ENCODE data around the gene UNC79. TPM values are rescaled to one million over a fixed set of nuclear protein-coding genes. Genes with fewer than 3 reads are reported as not detected.

UNC79 gene
- total RNA-seq, 2 experiments from 2014 or later = not detected

GRCh38 chr14:93736378-93737014 lies 305.8 kb downstream of the UNC79 start:
- H3K27ac Mint-ChIP-seq = no peak overlapping the region
- no peaks in the 10 kb centered on the region for H3K36me3 Mint-ChIP-seq (ENCODE audit: low read depth)
- no peak overlapping the region for H3K4me3 Mint-ChIP-seq
- H3K9me3 Mint-ChIP-seq = no peaks in the 10 kb centered on the region
- no peak for DNase-seq
- H3K4me1 Mint-ChIP-seq = no peaks in the 10 kb centered on the region
- peaks cover 1% of the 10 kb centered on the region for H3K27me3 Mint-ChIP-seq
- ChIA-PET POLR2A (no interaction called here), CTCF (no interaction called here)

GRCh38 chr14:93737634-93738033 lies 306.9 kb downstream of the UNC79 start:
- no peak for DNase-seq
- ChIA-PET CTCF (no interaction called here), POLR2A (no interaction called here)
- Mint-ChIP-seq H3K27me3 (no peaks in the 10 kb centered on the region), H3K27ac (no peak overlapping the region), H3K4me1 (no peaks in the 10 kb centered on the region), H3K36me3 (ENCODE audit: low read depth) (no peaks in the 10 kb centered on the region), H3K4me3 (no peak overlapping the region), H3K9me3 (no peaks in the 10 kb centered on the region)

GRCh38 chr14:93741556-93742230 lies 311.0 kb downstream of the UNC79 start:
- H3K4me1 Mint-ChIP-seq = no peaks in the 10 kb centered on the region
- no peaks in the 10 kb centered on the region for H3K27me3 Mint-ChIP-seq
- H3K27ac Mint-ChIP-seq = no peak overlapping the region
- DNase-seq = no peak
- no peaks in the 10 kb centered on the region for H3K9me3 Mint-ChIP-seq
- H3K36me3 Mint-ChIP-seq (ENCODE audit: low read depth) = no peaks in the 10 kb centered on the region
- CTCF ChIA-PET = interaction anchor here (1.2 kb wide), 1 partner anchor 29 kb away, joined by 3 read pairs; no protein-coding TSS in a partner anchor
- no peak overlapping the region for H3K4me3 Mint-ChIP-seq
- POLR2A ChIA-PET = no interaction called here

DNA sequence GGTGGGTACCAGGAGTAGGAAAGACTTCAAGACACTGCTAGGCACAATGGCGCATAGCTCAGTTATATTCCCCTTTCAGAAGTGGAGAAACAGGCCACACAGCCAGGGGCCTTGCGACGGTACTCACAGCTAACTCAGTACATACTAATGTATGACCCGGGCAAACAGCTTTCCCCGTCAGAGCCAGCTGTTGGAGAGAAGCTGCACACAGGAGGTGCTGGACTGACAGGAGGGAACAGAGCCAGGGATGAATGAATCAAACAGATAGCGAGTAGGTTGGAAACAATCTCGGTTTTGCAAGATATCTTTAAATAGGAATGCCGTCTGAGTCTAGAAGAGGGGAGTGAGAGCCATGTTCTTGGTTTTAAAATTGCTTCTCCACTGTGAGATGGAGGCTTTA lies 312.0 kb downstream of the UNC79 start:
- Mint-ChIP-seq H3K27ac (no peak overlapping the region), H3K36me3 (ENCODE audit: low read depth) (no peaks in the 10 kb centered on the region), H3K27me3 (no peaks in the 10 kb centered on the region), H3K4me1 (no peaks in the 10 kb centered on the region), H3K4me3 (no peak overlapping the region), H3K9me3 (no peaks in the 10 kb centered on the region)
- ChIA-PET POLR2A (no interaction called here), CTCF (interaction anchor here (1.2 kb wide), 1 partner anchor 30 kb away, joined by 3 read pairs; no protein-coding TSS in a partner anchor)
- no peak for DNase-seq

DNA sequence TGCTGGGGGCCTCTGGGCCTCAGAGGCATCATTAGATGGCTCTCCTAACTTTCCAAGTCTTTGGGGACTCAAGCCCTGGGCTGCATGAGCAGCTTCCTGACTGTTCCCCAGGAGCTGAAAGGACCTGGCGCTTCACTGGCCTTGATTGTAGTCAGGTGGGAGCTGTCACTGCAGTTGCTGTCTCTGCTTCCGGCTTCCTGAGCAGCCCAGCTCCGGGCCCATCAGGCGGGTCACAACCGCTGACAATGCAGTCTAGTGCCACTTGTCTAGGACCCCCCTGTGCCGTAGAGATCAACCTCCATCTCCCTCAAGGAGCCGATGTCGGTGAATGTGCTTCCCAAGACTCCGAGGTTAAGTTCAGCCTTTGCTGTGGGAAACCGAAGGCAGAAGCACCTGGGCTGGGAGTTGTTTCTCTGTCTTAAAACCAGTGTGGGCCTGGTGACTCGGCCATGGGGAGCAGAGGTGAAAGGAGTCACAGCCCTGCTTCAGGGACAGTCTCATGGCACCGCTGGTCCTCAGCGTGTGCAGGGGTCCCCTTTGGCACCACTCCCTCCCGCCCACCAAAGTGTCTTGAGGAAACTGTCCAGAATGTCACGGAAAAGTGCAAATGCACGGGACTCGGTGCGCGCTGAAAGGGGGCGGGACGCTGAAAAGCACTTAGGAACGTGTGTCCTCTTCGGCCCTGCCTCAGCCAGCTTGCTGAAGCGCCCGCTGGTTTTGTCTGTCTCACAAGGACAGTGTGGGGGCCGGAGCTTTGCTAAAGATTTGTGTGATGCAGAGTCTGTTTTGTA lies 312.7 kb downstream of the UNC79 start:
- Mint-ChIP-seq H3K4me3 (no peak overlapping the region), H3K27ac (no peak overlapping the region), H3K36me3 (ENCODE audit: low read depth) (no peaks in the 10 kb centered on the region), H3K27me3 (no peaks in the 10 kb centered on the region), H3K4me1 (no peaks in the 10 kb centered on the region), H3K9me3 (no peaks in the 10 kb centered on the region)
- POLR2A ChIA-PET = no interaction called here
- CTCF ChIA-PET = no interaction called here
- DNase-seq = no peak

DNA sequence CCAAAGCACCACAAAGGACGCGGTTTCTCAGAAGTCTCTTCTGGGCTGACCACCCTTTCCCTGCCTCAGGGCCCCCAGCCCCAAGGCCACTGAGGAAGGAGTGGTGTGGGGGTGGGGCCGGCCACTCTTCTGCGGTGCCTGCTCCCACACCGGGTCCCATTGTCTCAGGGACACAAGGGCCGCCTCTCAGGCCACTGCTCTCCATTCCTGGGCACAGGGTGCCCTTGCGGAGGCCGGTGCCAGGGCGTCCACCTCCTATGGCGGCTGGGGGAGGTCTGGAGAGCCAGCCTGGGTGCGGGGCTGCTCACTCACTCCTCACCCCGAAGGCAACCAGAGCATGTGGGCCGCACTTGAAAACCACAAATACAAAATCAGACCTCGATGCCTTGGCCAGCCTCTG lies 313.4 kb downstream of the UNC79 start:
- no peaks in the 10 kb centered on the region for H3K27me3 Mint-ChIP-seq
- H3K4me1 Mint-ChIP-seq = no peaks in the 10 kb centered on the region
- CTCF ChIA-PET = no interaction called here
- no peaks in the 10 kb centered on the region for H3K9me3 Mint-ChIP-seq
- H3K27ac Mint-ChIP-seq = no peak overlapping the region
- no peak for DNase-seq
- no peak overlapping the region for H3K4me3 Mint-ChIP-seq
- no peaks in the 10 kb centered on the region for H3K36me3 Mint-ChIP-seq (ENCODE audit: low read depth)
- POLR2A ChIA-PET = no interaction called here

DNA sequence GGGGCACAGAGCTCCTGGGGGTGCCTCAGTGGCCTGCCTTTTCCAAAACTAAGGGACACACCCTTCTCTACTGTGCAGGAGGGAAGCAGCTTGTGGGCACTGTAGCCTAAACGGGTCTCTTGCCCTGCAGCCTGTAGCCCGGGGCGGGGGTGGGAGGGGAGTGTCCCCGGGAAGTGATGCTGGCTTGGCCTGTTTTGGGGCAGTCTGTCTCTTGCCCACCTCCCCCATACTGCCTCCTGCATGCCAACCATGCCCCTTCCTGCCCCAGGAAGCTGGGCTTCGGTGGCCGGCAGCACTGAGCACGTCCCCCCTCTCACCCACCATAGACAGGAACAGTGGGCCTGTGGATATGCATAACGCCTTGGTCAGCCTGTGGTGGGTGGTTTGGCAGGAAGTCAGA lies 314.1 kb downstream of the UNC79 start:
- POLR2A ChIA-PET = no interaction called here
- DNase-seq = no peak
- H3K36me3 Mint-ChIP-seq (ENCODE audit: low read depth) = no peaks in the 10 kb centered on the region
- CTCF ChIA-PET = no interaction called here
- no peaks in the 10 kb centered on the region for H3K4me1 Mint-ChIP-seq
- no peaks in the 10 kb centered on the region for H3K9me3 Mint-ChIP-seq
- no peak overlapping the region for H3K4me3 Mint-ChIP-seq
- H3K27ac Mint-ChIP-seq = no peak overlapping the region
- no peaks in the 10 kb centered on the region for H3K27me3 Mint-ChIP-seq

DNA sequence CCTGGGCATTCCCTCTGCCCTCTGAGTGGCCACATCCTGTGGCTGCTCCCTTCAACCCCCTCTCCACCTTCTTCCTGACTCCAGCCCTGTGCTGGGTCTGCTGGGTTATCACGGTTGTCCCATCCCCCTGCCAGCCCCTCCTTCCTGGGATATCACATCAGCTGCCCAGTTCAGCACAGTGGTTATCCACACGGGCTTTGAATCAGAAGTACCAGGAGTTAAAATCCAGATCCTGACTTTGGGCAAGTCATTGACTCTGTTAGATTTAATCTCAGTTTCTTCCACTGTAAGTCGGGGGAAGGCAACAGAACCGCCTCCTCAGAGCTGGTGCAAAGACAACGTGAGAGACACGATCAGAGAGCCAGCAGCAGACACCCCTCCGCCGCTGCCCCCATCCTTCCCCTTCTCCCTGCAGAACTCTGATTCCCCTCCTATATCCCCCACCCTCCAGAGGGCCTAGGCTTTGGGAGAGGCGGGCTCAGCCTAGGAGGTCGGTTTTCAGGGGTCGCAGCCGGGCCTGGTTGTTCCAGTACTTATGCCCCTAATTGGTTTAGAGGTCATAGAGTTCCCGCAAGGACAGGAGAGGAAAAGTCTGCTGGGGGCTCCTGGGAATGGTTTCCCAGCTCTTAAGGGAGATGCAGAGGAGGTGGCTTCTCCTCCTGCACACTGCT lies 315.0 kb downstream of the UNC79 start:
- H3K4me1 Mint-ChIP-seq = no peaks in the 10 kb centered on the region
- H3K9me3 Mint-ChIP-seq = no peaks in the 10 kb centered on the region
- ChIA-PET CTCF (no interaction called here), POLR2A (no interaction called here)
- H3K27ac Mint-ChIP-seq = no peak overlapping the region
- H3K36me3 Mint-ChIP-seq (ENCODE audit: low read depth) = no peaks in the 10 kb centered on the region
- no peak for DNase-seq
- no peaks in the 10 kb centered on the region for H3K27me3 Mint-ChIP-seq
- no peak overlapping the region for H3K4me3 Mint-ChIP-seq

GRCh38 chr14:93747102-93747501 lies 316.4 kb downstream of the UNC79 start:
- Mint-ChIP-seq H3K27ac (no peak overlapping the region), H3K9me3 (no peaks in the 10 kb centered on the region), H3K36me3 (ENCODE audit: low read depth) (no peaks in the 10 kb centered on the region), H3K4me1 (no peaks in the 10 kb centered on the region), H3K4me3 (no peak overlapping the region), H3K27me3 (no peaks in the 10 kb centered on the region)
- DNase-seq = no peak
- ChIA-PET CTCF (no interaction called here), POLR2A (no interaction called here)

DNA sequence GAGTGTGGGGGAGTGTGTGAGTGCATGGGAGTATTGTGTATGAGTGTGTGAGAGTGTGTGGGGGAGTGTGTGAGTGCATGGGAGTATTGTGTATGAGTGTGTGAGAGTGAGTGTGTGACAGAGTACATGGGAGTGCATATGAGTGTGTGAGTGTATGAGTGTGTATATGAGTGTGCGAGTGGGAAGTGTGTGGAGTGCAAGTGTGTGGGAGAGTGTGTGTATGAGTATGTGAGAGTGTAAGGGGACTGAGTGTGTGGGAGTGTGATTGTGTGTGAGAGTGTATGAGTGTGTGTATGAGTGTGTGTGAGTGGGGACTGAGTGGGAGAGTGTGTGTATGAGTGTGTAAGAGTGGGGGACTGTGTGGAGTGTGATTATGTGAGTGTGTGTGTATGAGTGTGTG lies 316.8 kb downstream of the UNC79 start:
- Mint-ChIP-seq H3K36me3 (ENCODE audit: low read depth) (no peaks in the 10 kb centered on the region), H3K4me1 (no peaks in the 10 kb centered on the region), H3K27me3 (no peaks in the 10 kb centered on the region), H3K9me3 (no peaks in the 10 kb centered on the region), H3K27ac (no peak overlapping the region), H3K4me3 (no peak overlapping the region)
- DNase-seq = no peak
- ChIA-PET POLR2A (no interaction called here), CTCF (no interaction called here)

DNA sequence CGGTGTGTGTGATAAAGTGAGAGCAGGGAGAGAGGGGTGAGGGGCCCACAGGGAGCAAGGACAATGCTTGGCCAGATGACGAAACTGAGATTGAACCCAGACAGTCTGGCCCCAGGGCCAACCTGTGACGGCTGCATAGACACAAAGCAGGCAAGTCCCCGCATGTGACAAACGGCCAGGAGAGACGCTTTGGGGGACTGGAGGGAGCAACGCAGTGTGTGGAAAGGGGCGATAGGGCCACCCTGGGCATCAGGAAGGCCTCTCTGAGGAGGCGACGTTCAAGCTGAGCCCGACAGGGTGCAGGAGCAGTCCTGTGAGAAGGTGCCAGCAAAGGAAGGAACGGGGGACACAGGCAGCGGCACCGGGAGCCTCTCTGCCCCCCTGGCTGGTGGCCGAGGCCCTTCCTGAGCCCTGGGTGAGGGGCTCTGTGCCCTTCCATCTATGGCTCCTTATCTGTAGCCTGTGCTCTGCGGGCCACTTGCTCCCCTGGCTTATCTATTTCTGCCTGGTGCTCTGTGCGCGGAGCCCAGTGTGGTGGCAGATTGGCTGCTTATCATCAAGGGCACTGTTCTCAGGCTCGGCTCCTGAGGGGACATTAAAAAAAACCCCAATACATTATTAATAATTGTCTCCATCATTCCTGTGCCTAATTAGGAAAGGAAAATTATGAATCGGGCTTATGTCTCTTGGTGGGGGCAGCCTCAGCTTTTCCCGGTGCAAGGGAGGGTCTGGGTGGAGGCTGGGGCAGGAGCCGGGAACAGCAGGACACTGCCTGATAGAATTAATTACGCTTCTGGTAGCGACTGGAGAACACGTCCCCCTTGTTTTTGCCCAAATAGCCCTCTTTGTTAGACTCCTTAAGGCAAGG lies 317.7 kb downstream of the UNC79 start:
- DNase-seq = no peak
- H3K9me3 Mint-ChIP-seq = no peaks in the 10 kb centered on the region
- H3K36me3 Mint-ChIP-seq (ENCODE audit: low read depth) = no peaks in the 10 kb centered on the region
- no peaks in the 10 kb centered on the region for H3K4me1 Mint-ChIP-seq
- no peak overlapping the region for H3K27ac Mint-ChIP-seq
- H3K27me3 Mint-ChIP-seq = no peaks in the 10 kb centered on the region
- POLR2A ChIA-PET = no interaction called here
- H3K4me3 Mint-ChIP-seq = no peak overlapping the region
- CTCF ChIA-PET = no interaction called here

- H3K4me1 Mint-ChIP-seq = no peaks in the 10 kb centered on the region
- DNase-seq = no peak
- H3K36me3 Mint-ChIP-seq (ENCODE audit: low read depth) = no peaks in the 10 kb centered on the region
- ChIA-PET POLR2A (no interaction called here), CTCF (no interaction called here)
- H3K27ac Mint-ChIP-seq = no peak overlapping the region
- H3K9me3 Mint-ChIP-seq = no peaks in the 10 kb centered on the region
- no peaks in the 10 kb centered on the region for H3K27me3 Mint-ChIP-seq
- no peak overlapping the region for H3K4me3 Mint-ChIP-seq
Observed at GRCh38 chr14:93749076-93749420, 318.3 kb downstream of the UNC79 start.

Measured in activated CD4-positive, alpha-beta T cell treated with anti-CD3 and anti-CD28 coated beads, Interleukin-2, amount 10 ng/mL, durations not matched to agents 7 days and 5 days (primary cell).